ENCODE data around the gene CCDC90B.

DNA sequence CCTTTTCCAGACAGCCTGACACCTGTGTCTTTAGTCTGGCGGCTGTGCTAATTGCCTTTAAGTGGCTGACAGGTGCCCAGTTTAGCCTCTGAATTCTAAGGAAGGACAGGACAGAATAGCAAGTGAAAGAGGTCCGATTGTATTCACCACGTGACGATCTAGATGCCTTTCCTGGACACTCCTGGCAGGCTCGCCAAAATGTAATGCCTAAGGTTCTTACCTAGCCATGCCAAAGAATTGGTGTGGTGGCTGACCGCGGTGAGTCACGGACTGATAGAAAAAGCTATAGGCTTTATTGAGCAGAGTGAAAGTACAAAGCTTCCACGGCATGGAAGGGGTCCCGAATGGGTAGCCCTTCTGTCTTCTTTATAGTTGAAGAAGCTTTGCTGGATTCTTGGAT is 65.9 kb downstream of the CCDC90B start:
- TF ChIP-seq, protein P1, sequence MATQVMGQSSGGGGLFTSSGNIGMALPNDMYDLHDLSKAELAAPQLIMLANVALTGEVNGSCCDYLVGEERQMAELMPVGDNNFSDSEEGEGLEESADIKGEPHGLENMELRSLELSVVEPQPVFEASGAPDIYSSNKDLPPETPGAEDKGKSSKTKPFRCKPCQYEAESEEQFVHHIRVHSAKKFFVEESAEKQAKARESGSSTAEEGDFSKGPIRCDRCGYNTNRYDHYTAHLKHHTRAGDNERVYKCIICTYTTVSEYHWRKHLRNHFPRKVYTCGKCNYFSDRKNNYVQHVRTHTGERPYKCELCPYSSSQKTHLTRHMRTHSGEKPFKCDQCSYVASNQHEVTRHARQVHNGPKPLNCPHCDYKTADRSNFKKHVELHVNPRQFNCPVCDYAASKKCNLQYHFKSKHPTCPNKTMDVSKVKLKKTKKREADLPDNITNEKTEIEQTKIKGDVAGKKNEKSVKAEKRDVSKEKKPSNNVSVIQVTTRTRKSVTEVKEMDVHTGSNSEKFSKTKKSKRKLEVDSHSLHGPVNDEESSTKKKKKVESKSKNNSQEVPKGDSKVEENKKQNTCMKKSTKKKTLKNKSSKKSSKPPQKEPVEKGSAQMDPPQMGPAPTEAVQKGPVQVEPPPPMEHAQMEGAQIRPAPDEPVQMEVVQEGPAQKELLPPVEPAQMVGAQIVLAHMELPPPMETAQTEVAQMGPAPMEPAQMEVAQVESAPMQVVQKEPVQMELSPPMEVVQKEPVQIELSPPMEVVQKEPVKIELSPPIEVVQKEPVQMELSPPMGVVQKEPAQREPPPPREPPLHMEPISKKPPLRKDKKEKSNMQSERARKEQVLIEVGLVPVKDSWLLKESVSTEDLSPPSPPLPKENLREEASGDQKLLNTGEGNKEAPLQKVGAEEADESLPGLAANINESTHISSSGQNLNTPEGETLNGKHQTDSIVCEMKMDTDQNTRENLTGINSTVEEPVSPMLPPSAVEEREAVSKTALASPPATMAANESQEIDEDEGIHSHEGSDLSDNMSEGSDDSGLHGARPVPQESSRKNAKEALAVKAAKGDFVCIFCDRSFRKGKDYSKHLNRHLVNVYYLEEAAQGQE (IDR thresholded peaks at IDR 0.05; ENCODE audit: low read depth, low read length), result no peak
- TF ChIP-seq, protein P2, sequence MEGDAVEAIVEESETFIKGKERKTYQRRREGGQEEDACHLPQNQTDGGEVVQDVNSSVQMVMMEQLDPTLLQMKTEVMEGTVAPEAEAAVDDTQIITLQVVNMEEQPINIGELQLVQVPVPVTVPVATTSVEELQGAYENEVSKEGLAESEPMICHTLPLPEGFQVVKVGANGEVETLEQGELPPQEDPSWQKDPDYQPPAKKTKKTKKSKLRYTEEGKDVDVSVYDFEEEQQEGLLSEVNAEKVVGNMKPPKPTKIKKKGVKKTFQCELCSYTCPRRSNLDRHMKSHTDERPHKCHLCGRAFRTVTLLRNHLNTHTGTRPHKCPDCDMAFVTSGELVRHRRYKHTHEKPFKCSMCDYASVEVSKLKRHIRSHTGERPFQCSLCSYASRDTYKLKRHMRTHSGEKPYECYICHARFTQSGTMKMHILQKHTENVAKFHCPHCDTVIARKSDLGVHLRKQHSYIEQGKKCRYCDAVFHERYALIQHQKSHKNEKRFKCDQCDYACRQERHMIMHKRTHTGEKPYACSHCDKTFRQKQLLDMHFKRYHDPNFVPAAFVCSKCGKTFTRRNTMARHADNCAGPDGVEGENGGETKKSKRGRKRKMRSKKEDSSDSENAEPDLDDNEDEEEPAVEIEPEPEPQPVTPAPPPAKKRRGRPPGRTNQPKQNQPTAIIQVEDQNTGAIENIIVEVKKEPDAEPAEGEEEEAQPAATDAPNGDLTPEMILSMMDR (IDR thresholded peaks at IDR 0.05), result no peak
- TF ChIP-seq TEAD4 (IDR thresholded peaks at IDR 0.05; ENCODE audit: borderline replicate concordance, insufficient read depth), result no peak
- no peak for TF ChIP-seq POLR2AphosphoS5 (IDR thresholded peaks at IDR 0.05; ENCODE audit: low read depth, low read length)
- no peak for TF ChIP-seq EZH2phosphoT487 (IDR thresholded peaks at IDR 0.05; ENCODE audit: borderline replicate concordance, low read depth)

Measured in SK-N-SH (cell line).